GM19023 (cell line): ENCODE results near the gene USP19.

Experiments used
- ATAC-seq: cut with Tn5 transposase; IDR thresholded peaks from one replicate; pipeline ENCODE4 v1.9.1; 2021; ENCODE audit warnings: mild to moderate bottlenecking, moderate library complexity; ENCODE audit not compliant: unreplicated experiment

USP19 gene

GRCh38 chr3:49134471-49135265 is 14.0 kb upstream of the USP19 start:
- ATAC-seq = no peak

GRCh38 chr3:49133226-49133951 is 12.8 kb upstream of the USP19 start:
- ATAC-seq = no peak

GRCh38 chr3:49132437-49133225 is 12.0 kb upstream of the USP19 start, which contains the start of gene LAMB2:
TSS of gene LAMB2 (minus strand) at chr3:49133050. CDS start at chr3:49132867, 183 bp downstream.
- no peak for ATAC-seq

- no peak for ATAC-seq
Observed at GRCh38 chr3:49132073-49132436, 11.4 kb upstream of the USP19 start.

GRCh38 chr3:49131576-49131975 is 11.0 kb upstream of the USP19 start:
- ATAC-seq = no peak

- ATAC-seq = no peak
Observed at GRCh38 chr3:49131040-49131439, 10.4 kb upstream of the USP19 start.

- no peak for ATAC-seq
Observed at GRCh38 chr3:49124991-49125670, 4.5 kb upstream of the USP19 start.

- no peak for ATAC-seq
Observed at GRCh38 chr3:49124203-49124602, 3.6 kb upstream of the USP19 start.

- ATAC-seq = no peak
Observed at GRCh38 chr3:49123687-49124086, 3.1 kb upstream of the USP19 start.

GRCh38 chr3:49122886-49123545 is 2.4 kb upstream of the USP19 start:
- no peak for ATAC-seq

GRCh38 chr3:49122451-49122850 is 1.8 kb upstream of the USP19 start:
- ATAC-seq = no peak

- ATAC-seq = no peak
Observed at GRCh38 chr3:49122022-49122421, 1.4 kb upstream of the USP19 start.

GRCh38 chr3:49121132-49121736 is 611 bp upstream of the USP19 start:
- ATAC-seq = no peak

GRCh38 chr3:49120096-49120437 is 556 bp downstream of the USP19 start:
- peak; percentile 6 for ATAC-seq

- no peak for ATAC-seq
Observed at GRCh38 chr3:49119439-49119838, 1.2 kb downstream of the USP19 start.

- ATAC-seq = no peak
Observed at GRCh38 chr3:49119036-49119435, 1.6 kb downstream of the USP19 start.

GRCh38 chr3:49112262-49112661 is 8.4 kb downstream of the USP19 start:
- no peak for ATAC-seq

GRCh38 chr3:49111347-49111746 is 9.3 kb downstream of the USP19 start:
- no peak for ATAC-seq

- no peak for ATAC-seq
Observed at GRCh38 chr3:49110780-49111179, 9.8 kb downstream of the USP19 start.

- no peak for ATAC-seq
Observed at GRCh38 chr3:49108346-49108745, 12.3 kb downstream of the USP19 start.
